Measurements from ENCODE around the gene CAMKMT. TPM values are rescaled to one million over a fixed set of nuclear protein-coding genes. Genes with fewer than 3 reads are reported as not detected.

The CAMKMT gene
- total and polyA plus RNA-seq, 7 donors, result 6.1 to 15.6 (median 11.6) TPM

DNA sequence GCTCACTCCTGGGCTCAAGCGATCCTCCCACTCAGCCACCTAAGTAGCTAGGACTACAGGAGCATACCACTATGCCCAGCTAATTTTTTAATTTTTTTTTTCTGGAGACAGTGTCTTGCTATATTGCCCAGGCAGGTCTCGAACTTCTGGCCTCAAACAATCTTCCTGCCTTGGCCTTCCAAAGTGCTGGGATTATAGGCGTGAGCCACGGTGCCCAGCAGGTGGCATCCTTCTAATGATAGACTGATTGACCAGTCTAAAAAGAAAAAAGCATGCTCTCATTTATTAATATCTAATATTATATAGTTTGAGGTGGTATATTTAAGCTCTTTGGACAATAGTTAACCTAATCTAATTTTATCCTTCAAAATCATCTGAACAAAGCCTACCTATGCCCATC lies 198.6 kb downstream of the CAMKMT start:
- 81 to 84% methylated on average over 4 of the region's 4 CpGs for WGBS, 2 donors
- no peak for DNase-seq
- no peaks in the 10 kb centered on the region for H3K4me1 ChIP-seq
- H3K9me3 ChIP-seq, result no peaks in the 10 kb centered on the region
- H3K36me3 ChIP-seq, result no peaks in the 10 kb centered on the region
- no peak overlapping the region for H3K4me3 ChIP-seq
- no peaks in the 10 kb centered on the region for H3K27me3 ChIP-seq
- intact Hi-C loops (cut with DNase I), result no loop called here
- TF ChIP-seq POLR2A (IDR thresholded peaks at IDR 0.05), result no peak
- TF ChIP-seq, protein P1, sequence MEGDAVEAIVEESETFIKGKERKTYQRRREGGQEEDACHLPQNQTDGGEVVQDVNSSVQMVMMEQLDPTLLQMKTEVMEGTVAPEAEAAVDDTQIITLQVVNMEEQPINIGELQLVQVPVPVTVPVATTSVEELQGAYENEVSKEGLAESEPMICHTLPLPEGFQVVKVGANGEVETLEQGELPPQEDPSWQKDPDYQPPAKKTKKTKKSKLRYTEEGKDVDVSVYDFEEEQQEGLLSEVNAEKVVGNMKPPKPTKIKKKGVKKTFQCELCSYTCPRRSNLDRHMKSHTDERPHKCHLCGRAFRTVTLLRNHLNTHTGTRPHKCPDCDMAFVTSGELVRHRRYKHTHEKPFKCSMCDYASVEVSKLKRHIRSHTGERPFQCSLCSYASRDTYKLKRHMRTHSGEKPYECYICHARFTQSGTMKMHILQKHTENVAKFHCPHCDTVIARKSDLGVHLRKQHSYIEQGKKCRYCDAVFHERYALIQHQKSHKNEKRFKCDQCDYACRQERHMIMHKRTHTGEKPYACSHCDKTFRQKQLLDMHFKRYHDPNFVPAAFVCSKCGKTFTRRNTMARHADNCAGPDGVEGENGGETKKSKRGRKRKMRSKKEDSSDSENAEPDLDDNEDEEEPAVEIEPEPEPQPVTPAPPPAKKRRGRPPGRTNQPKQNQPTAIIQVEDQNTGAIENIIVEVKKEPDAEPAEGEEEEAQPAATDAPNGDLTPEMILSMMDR (IDR thresholded peaks at IDR 0.05), result no peak
- TF ChIP-seq POLR2AphosphoS5 (IDR thresholded peaks at IDR 0.05), result no peak
- TF ChIP-seq EP300 (IDR thresholded peaks at IDR 0.05), result no peak
- H3K27ac ChIP-seq, result no peak overlapping the region

DNA sequence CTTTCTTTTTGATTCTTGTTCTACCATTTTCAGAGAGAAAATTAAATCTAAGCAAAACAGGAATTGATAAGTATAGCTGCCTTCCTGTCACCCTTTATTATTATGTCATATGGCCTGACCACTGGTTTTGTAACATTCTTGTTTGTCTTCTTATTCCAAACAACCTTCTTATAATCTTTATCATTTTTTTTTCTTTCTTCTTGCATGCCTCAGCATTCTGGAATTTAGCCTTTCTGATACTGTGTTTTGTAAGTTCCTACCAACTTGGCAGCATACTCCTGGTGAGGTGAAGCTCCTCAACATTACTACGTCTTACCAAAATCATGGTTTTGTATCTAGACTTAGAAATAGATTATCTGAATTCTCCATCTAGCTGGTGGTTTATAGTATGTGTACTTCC lies 199.2 kb downstream of the CAMKMT start:
- DNase-seq, result no peak
- H3K4me1 ChIP-seq, result no peaks in the 10 kb centered on the region
- no peaks in the 10 kb centered on the region for H3K9me3 ChIP-seq
- H3K36me3 ChIP-seq, result no peaks in the 10 kb centered on the region
- intact Hi-C loops (cut with DNase I), result no loop called here
- H3K4me3 ChIP-seq, result no peak overlapping the region
- 90 to 95% methylated on average over 1 of the region's 1 CpG for WGBS, 2 donors
- H3K27me3 ChIP-seq, result no peaks in the 10 kb centered on the region
- TF ChIP-seq, protein P1 (IDR thresholded peaks at IDR 0.05), result no peak
- TF ChIP-seq POLR2A (IDR thresholded peaks at IDR 0.05) (no peak), POLR2AphosphoS5 (IDR thresholded peaks at IDR 0.05) (no peak), EP300 (IDR thresholded peaks at IDR 0.05) (no peak)
- H3K27ac ChIP-seq, result no peak overlapping the region

DNA sequence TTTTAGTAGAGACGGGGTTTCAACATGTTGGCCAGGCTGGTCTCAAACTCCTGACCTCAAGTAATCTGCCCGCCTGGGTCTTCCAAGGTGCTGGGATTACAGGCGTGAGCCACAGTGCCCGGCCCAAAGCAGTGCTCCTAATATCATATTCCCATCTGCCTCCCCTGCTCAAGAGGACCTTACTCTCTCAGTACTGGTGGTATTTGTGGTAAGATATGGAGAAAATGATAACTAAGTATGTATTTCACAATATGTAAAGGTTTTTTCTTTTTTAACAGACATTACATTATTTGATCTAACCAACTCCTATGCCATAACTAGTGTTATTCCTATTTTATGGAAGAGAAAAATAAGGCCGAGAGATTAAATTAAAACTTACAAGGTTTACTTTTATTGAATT lies 201.0 kb downstream of the CAMKMT start:
- Histone ChIP-seq H3K4me3 (no peak overlapping the region), H3K4me1 (no peaks in the 10 kb centered on the region), H3K36me3 (no peaks in the 10 kb centered on the region), H3K27ac (no peak overlapping the region), H3K27me3 (no peaks in the 10 kb centered on the region), H3K9me3 (no peaks in the 10 kb centered on the region)
- TF ChIP-seq POLR2AphosphoS5 (IDR thresholded peaks at IDR 0.05) (no peak), POLR2A (IDR thresholded peaks at IDR 0.05) (no peak)
- 96 to 99% methylated on average over 5 of the region's 5 CpGs for WGBS, 2 donors
- intact Hi-C loops (cut with DNase I), result no loop called here
- no peak for DNase-seq

DNA sequence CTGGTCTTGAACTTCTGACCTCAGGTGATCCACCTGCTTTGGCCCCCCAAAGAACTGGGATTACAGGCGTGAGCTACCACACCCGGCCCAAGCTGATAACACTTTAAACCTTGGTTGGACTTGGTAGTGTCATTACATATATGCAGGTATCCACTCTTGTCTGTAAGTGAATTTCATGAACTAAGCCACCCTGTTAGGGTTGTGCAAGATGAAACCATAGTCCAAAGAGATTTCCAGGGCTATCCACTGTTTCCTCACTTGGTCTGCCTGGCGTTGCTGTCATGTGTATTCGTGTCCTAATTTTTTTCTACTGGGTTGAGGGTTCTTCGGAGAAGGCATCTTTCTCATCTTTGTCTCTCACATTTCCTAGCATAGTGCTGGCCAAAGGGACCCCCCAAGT lies 203.0 kb downstream of the CAMKMT start:
- intact Hi-C loops (cut with DNase I), result no loop called here
- Histone ChIP-seq H3K4me3 (no peak overlapping the region), H3K27me3 (no peaks in the 10 kb centered on the region), H3K9me3 (no peaks in the 10 kb centered on the region), H3K36me3 (no peaks in the 10 kb centered on the region), H3K27ac (no peak overlapping the region), H3K4me1 (no peaks in the 10 kb centered on the region)
- TF ChIP-seq EP300 (IDR thresholded peaks at IDR 0.05) (no peak), POLR2A (IDR thresholded peaks at IDR 0.05) (no peak), POLR2AphosphoS5 (IDR thresholded peaks at IDR 0.05) (no peak)
- TF ChIP-seq, protein P1 (IDR thresholded peaks at IDR 0.05), result no peak
- 94 to 97% methylated on average over 5 of the region's 5 CpGs for WGBS, 2 donors
- no peak for DNase-seq

DNA sequence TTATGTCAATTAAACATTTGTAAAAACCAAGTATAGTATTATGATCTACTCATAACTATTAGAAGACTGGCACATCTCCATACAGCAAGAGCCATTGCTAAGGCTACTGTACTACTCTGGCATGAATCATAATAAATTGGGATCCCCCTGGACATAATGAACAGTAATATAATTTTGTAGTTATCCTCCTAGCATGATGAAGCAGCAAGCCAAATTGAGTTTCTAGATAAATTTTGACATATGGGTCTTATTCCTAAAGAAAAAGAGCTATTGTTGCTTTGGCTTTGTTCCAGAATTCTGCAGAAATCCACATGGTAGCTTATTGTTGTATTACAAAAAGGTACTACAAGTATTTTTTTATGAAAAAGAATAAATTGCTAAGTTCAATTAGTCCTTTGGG lies 204.3 kb downstream of the CAMKMT start:
- intact Hi-C loops (cut with DNase I), result no loop called here
- no peaks in the 10 kb centered on the region for H3K36me3 ChIP-seq
- no peak for DNase-seq
- H3K27ac ChIP-seq, result no peak overlapping the region
- no peaks in the 10 kb centered on the region for H3K27me3 ChIP-seq
- H3K4me3 ChIP-seq, result no peak overlapping the region
- TF ChIP-seq POLR2AphosphoS5 (IDR thresholded peaks at IDR 0.05) (no peak), POLR2A (IDR thresholded peaks at IDR 0.05) (no peak), EP300 (IDR thresholded peaks at IDR 0.05) (no peak)
- TF ChIP-seq, protein P1 (IDR thresholded peaks at IDR 0.05), result no peak
- no peaks in the 10 kb centered on the region for H3K9me3 ChIP-seq
- no peaks in the 10 kb centered on the region for H3K4me1 ChIP-seq
